T-helper 1 cell treated with Interleukin-12 subunit alpha and Interleukin-12 subunit beta and Interleukin-4 antibody, amounts not matched to agents 30 μg/mL and 1 μg/mL, for 36 hours (primary cell): ENCODE results near the gene GSTM1.

Experiments
- H3K27ac Mint-ChIP-seq: one replicate; pipeline ENCODE4 v1.8.0; 2021; ENCODE audit warnings: mild to moderate bottlenecking, mixed read lengths
- H3K27me3 Mint-ChIP-seq: one replicate; pipeline ENCODE4 v1.8.0; 2021; ENCODE audit warnings: low read depth, mixed read lengths
- H3K36me3 Mint-ChIP-seq: one replicate; pipeline ENCODE4 v1.8.0; 2021; ENCODE audit warnings: low read depth, mixed read lengths
- H3K4me1 Mint-ChIP-seq: one replicate; pipeline ENCODE4 v1.8.0; 2021; ENCODE audit warnings: low read depth, mixed read lengths
- H3K4me3 Mint-ChIP-seq: one replicate; pipeline ENCODE4 v1.8.0; 2021; ENCODE audit warnings: mild to moderate bottlenecking, moderate library complexity, mixed read lengths
- H3K9me3 Mint-ChIP-seq: one replicate; pipeline ENCODE4 v1.8.0; 2021; ENCODE audit warnings: mixed read lengths

GSTM1 gene

DNA sequence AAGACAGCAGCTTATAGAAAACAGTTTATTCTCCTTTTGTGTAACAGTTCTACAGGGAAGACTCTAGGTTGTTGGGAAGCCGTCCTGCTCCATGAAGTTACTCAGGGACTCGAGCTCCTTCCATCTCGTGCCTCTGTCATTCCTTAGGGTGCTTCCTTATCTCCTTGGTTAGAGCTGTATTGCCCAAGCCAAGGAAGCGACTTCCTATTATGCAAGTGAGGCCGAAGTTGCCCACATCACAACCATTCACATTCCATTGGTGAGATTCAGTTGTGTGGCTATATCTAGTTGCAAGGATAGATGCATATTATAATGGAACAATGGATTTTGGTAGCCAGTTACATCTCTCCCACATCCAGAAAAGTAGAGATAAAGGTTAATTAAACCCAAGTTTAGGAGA, 33.4 kb downstream of the GSTM1 start:
- no peaks in the 10 kb centered on the region for H3K4me1 Mint-ChIP-seq
- peaks cover 18% of the 10 kb centered on the region for H3K27me3 Mint-ChIP-seq
- no peak overlapping the region for H3K27ac Mint-ChIP-seq
- H3K4me3 Mint-ChIP-seq: no peak overlapping the region
- no peaks in the 10 kb centered on the region for H3K36me3 Mint-ChIP-seq
- no peaks in the 10 kb centered on the region for H3K9me3 Mint-ChIP-seq

DNA sequence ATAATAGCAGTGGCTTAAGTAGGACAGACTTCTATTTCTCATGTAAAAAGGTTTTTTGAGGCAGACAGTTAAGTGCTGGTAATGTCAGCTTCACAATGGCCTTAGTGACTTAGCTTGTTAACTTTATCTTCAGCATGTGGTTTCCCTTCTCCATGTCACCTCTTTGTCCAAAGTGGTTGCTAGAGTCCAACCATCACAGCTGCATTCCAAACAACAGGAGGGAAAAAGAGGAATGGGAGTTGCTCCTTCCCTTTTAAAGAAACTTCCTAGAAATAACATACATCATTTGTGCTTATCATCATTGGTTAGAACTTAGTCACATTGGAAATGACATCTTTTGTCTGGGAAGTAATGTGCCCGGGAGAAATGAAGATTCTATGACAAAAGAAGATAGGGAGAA, 34.4 kb downstream of the GSTM1 start:
- Mint-ChIP-seq H3K27me3 (peaks cover 18% of the 10 kb centered on the region), H3K4me3 (no peak overlapping the region), H3K4me1 (no peaks in the 10 kb centered on the region), H3K36me3 (no peaks in the 10 kb centered on the region), H3K9me3 (no peaks in the 10 kb centered on the region), H3K27ac (no peak overlapping the region)

DNA sequence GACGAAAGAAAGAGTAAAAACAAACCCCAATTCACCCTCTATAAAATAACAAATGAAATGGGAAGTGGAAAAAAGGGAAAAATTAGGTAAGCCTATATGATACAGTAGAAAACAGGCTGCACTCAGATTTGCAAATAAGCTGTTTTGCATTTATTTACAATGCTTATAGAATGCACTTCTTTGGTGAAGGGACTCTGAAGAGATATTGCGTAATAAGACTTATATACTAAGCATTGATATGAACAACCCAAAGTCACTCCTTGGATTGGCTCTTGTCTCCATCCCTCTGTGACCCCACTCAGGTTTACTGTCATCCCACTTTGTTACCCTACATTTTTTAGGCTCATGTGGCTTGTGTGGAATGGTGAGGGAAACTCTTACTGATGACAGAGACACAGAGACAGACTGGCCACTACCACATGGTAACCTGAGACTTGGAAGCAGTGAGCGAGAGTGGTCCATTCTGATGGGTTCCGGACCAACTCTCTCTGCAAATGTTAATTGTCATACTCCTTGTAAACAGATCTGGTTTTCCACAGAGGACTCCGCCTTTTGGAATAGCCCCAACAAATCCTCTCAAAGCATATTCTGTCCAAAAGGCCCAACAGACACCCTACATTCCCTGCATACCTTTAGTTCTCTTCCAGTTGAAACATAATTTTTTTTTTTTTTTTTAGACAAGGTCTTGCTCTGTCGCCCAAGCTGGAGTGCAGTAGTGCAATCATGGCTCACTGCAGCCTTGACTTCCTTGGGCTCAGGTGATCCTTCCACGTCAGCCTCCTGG, 35.5 kb downstream of the GSTM1 start:
- no peaks in the 10 kb centered on the region for H3K4me1 Mint-ChIP-seq
- no peaks in the 10 kb centered on the region for H3K9me3 Mint-ChIP-seq
- no peaks in the 10 kb centered on the region for H3K36me3 Mint-ChIP-seq
- no peak overlapping the region for H3K27ac Mint-ChIP-seq
- H3K4me3 Mint-ChIP-seq: no peak overlapping the region
- peaks cover 18% of the 10 kb centered on the region for H3K27me3 Mint-ChIP-seq

DNA sequence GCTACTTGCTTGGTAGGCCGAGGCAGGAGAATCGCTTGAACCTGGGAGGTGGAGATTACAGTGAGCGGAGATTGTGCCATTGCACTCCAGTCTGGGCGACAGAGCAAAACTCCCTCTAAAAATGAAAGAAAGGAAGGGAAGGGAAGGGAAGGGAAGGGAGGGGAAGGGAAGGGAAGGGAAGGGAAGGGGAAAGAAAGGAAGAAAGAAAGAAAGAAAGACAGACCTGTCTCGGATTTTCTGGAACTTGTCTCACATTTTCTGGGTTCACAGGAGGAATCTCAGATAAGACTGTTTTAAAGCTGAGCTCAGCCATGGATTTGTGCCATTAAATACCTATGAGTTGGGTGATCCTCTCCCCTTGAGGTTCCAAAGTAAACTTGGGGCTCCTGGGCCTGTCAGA, 37.3 kb downstream of the GSTM1 start:
- no peaks in the 10 kb centered on the region for H3K9me3 Mint-ChIP-seq

DNA sequence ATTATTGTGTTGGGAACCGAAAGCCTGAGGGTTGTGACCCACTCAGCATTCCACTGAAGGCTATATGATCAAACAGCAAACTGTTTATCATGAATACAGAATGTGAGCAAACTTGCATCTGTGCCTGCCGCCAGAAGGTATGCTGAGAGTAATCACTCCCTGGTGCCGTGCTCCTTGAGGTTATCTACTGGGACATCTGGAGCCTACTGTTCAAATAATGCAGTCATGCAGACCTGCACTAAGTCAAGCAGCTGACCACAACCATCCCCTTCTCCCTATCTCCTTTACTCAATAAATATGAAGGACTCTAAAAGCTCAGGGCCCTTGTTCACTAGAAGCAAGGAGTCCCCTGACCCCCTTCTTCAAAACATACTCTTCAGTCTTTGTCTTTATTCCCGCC, 37.9 kb downstream of the GSTM1 start:
- H3K27me3 Mint-ChIP-seq: peaks cover 19% of the 10 kb centered on the region
- no peak overlapping the region for H3K27ac Mint-ChIP-seq

More for the DNA sequence above, 37.3 kb downstream of the GSTM1 start:
- Mint-ChIP-seq H3K4me3 (no peak overlapping the region), H3K27ac (no peak overlapping the region), H3K27me3 (peaks cover 22% of the 10 kb centered on the region), H3K36me3 (no peaks in the 10 kb centered on the region), H3K4me1 (no peaks in the 10 kb centered on the region)

DNA sequence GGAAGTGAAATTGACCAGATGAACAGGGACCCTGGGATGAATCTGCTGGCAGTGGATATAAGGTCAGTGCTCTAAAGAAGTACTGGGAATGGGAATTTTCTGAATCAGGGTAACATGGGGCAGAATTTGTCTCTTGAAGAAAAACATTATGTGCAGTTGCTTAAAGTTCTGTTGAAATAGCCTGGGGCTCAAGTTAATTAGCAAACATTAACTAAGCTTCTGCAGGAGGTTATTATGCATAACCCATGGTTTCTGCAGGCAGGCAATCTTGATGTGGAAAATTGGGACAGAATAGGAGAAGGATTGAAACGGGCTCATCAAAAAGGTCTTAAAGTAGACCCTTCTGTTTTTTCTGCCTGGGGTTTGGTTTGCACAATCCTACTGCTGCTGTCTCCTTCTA, 38.4 kb downstream of the GSTM1 start:
- Mint-ChIP-seq H3K4me3 (no peak overlapping the region), H3K27me3 (peaks cover 19% of the 10 kb centered on the region)

More for the DNA sequence above, 37.9 kb downstream of the GSTM1 start:
- Mint-ChIP-seq H3K9me3 (no peaks in the 10 kb centered on the region), H3K4me3 (no peak overlapping the region), H3K36me3 (no peaks in the 10 kb centered on the region), H3K4me1 (no peaks in the 10 kb centered on the region)

DNA sequence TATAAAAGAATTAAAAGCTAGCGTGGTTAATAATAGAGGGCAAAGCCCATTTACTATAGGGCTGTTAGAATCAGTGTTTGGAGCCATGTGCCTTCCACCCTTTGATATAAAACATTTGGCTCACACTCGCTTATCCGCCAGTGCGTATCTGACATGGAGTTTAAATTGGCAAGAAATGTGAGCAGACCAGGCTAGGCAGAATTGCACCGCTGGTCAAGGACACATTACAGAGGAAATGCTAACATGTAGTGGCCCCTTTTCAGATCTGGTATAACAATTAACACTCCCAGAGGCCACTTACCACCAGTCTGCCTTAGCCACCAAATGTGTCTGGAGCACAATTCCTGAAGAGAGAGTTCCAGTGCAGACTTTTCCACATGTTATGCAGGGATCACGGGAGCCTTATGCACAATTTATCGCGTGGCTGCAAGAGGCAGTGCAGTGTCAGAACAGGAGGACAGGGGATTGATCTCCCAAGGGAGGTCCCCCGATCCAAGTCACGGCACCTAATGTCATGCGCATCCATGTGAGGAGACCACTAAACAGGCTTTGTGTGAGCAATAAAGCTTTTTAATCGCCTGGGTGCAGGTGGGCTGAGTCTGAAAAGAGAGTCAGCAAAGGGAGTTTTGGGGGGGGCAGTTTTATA, 39.2 kb downstream of the GSTM1 start:
- H3K4me1 Mint-ChIP-seq: no peaks in the 10 kb centered on the region
- H3K27ac Mint-ChIP-seq: no peak overlapping the region
- H3K4me3 Mint-ChIP-seq: no peak overlapping the region
- H3K27me3 Mint-ChIP-seq: peaks cover 25% of the 10 kb centered on the region
- no peaks in the 10 kb centered on the region for H3K9me3 Mint-ChIP-seq
- H3K36me3 Mint-ChIP-seq: no peaks in the 10 kb centered on the region

More for the DNA sequence above, 38.4 kb downstream of the GSTM1 start:
- no peaks in the 10 kb centered on the region for H3K4me1 Mint-ChIP-seq
- no peaks in the 10 kb centered on the region for H3K9me3 Mint-ChIP-seq
- no peaks in the 10 kb centered on the region for H3K36me3 Mint-ChIP-seq
- no peak overlapping the region for H3K27ac Mint-ChIP-seq

DNA sequence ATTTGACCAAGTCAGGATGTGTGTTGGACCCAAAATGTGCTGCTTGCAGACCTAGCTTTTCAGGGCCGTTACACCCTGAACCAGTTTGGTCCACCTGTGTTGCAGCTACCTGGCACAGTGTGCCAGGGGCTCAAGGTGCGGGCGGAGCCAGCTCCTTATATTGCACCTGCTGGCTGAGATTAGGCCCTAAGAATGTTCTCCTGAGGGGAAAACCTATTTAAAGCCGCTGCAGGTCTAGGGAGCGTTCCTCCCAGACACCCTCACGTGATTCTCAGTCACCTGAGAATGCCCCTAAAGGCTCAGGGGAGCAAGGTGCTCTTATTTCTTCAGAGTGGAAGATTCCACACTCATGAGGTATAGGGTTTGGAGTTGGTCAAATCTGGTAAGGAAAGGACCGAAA, 41.3 kb downstream of the GSTM1 start:
- Mint-ChIP-seq H3K4me3 (no peak overlapping the region), H3K4me1 (no peaks in the 10 kb centered on the region), H3K27me3 (peaks cover 23% of the 10 kb centered on the region), H3K36me3 (no peaks in the 10 kb centered on the region), H3K27ac (no peak overlapping the region), H3K9me3 (no peaks in the 10 kb centered on the region)

DNA sequence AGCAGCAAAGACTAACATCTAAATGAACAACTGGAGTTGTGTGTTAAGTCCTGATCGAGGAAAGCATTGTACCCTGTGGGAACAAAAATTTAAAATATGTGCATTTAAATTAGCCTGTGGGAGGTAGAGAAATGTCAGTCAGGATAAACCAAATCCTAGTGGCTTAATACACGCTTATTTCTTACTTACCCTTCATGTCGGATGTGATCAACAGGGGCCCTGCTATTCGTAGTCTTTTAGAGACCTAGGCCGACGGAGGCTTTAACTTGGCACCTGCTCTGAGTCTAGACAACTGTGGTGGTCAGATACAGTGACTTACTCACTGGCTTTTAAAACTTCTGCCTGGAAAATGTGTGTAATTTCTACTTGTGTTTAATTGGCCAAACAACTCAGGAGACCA, 43.0 kb downstream of the GSTM1 start:
- no peak overlapping the region for H3K27ac Mint-ChIP-seq

DNA sequence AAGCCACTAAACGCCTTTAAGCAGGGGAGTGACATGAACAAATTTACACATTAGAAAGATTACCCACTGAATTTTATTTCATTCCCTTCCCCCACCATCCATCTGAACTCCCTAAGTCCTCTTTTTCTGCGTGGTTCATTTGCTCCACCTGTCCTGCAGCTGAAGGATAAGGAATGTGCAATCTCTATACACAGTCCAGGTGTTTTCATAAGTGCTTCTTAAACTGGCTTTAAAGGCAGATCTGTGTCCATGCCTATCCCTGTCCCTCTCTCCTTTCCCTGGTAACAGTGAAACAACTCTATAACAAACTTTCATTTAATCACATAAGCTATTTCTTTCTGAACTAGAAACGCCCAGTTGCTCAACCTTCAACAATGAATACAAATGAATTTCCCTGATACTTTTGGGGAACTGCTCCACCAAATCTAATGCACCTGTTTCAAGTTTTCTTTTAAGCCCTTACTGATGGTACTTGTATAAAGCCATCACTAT, 44.8 kb downstream of the GSTM1 start:
- Mint-ChIP-seq H3K9me3 (no peaks in the 10 kb centered on the region), H3K27me3 (peaks cover 21% of the 10 kb centered on the region), H3K36me3 (no peaks in the 10 kb centered on the region), H3K4me1 (no peaks in the 10 kb centered on the region), H3K4me3 (no peak overlapping the region), H3K27ac (no peak overlapping the region)

More for the DNA sequence above, 43.0 kb downstream of the GSTM1 start:
- Mint-ChIP-seq H3K4me1 (no peaks in the 10 kb centered on the region), H3K27me3 (peaks cover 21% of the 10 kb centered on the region), H3K4me3 (no peak overlapping the region), H3K9me3 (no peaks in the 10 kb centered on the region), H3K36me3 (no peaks in the 10 kb centered on the region)

DNA sequence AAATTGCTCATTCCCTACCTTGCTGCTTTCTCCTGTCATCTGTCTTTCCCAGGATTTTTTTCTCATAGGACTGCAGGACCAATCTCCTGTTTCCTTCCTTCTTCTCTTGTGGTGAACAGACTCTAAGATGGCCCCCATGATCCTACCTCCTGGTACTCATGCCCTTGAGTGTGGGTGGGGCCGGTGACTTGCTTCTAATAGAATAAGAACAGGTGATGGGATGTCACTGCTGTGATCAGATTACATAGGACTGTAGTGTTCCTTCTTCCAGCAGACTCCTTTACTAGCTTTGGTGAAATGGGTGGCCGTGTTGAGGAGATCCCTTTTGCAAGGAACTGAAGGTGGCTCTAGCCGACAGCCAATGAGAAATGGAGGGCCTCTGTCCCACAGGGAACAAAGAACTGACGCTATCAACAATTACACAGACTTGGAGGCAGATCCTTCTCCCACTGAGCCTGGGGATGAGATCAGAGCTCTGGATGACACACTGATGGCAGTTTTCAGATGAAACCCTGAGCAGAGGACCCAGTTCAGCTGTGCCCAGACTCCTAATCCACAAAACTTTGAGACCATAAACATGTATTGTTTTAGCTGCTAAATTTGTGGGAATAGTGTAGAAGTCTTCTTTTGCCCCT, 45.7 kb downstream of the GSTM1 start:
- Mint-ChIP-seq H3K4me1 (no peaks in the 10 kb centered on the region), H3K9me3 (no peaks in the 10 kb centered on the region), H3K27me3 (peaks cover 24% of the 10 kb centered on the region), H3K4me3 (no peak overlapping the region), H3K27ac (no peak overlapping the region), H3K36me3 (peaks cover 2% of the 10 kb centered on the region)

DNA sequence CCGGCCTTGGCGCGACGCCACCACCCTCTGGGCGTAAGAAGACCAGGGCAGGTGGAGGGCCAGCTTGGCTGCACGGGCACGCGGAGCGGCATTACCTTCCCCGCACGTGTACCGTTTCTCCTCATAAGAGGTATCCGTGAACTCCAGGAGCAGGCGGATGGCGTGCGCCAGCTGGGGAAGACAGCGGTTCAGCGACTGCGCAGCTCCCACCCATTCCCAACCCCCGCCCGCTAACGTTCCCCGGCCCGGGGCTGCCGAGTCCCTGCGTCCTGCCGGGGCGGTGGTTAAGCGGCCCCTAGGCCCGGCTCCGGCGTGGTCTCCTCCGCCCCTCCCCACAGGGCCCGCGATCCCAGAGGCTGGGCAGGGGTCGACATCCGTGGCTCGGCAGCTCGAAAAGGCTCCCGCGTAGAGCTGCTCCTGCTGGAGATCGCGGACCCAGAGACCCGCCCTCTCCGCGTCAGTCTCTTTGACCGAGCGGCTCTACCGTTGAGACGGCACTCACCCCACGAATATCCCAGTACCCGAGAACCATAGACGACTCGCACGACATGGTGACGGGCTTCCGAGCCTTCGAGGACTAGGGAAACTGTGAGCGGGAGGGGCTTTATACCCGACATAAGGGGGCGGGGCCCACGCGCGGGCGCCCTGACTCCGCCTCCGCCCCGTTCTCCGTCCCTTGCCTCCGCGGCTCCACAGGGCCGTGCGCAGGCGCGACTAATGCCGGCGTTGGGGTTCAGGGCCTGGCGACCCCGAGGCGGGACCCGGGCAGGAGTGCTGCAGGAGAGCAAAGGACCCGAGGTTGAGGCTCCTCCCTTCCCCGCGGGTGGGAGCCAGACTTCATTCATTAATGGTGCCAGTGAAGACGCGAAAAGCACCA, 52.4 kb downstream of the GSTM1 start:
- H3K4me3 Mint-ChIP-seq: peak overlapping the region; percentile 79
- H3K27ac Mint-ChIP-seq: peak overlapping the region; percentile 59
- peaks cover 10% of the 10 kb centered on the region for H3K4me1 Mint-ChIP-seq
- no peaks in the 10 kb centered on the region for H3K9me3 Mint-ChIP-seq
- H3K36me3 Mint-ChIP-seq: peaks cover 2% of the 10 kb centered on the region
- peaks cover 38% of the 10 kb centered on the region for H3K27me3 Mint-ChIP-seq

DNA sequence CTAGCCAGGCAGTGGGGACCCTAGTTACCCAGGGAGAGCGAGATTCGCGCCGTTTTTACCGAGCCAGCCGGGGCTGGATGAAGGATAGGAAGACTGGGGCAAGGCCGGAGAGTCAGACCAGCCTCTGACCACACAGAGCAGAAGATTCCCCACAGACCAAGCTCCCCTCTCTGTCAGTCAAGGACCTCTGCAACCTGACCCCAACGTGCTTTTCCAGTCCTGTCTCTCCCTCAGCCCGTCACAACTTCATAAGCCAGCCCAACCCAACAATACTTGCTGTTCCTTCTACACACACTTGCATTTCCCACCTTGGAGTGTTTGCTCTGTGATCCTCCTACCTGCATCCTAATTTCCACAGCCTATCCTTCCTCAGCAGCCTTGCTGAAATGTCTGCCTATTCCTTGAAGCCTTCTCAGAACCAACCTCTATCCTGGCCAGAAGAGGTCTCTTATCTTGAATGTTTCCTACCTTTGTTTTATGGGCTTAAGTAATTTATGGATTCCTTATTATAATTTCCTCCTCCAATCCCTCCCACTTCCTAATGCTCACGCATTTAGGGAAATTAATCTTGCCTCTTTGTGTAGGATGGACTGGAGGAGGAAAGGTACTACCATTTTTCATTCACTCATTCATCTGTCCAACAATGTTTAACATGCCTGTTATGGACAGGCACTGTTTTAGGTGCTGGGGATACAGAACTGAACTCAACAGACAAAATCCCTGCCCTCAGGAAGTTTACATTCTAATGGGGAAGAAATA, 53.2 kb downstream of the GSTM1 start, which contains the start of gene GSTM3:
Gene GSTM3 (minus strand): TSS at position 424 of the 759 bp plus-strand sequence. CDS start 751 bp downstream, outside the sequence.
- Mint-ChIP-seq H3K4me1 (peaks cover 10% of the 10 kb centered on the region), H3K27ac (peak within 1 kb of the TSS; percentile 59), H3K27me3 (peaks cover 42% of the 10 kb centered on the region), H3K9me3 (no peaks in the 10 kb centered on the region), H3K4me3 (peak within 1 kb of the TSS; percentile 79), H3K36me3 (peaks cover 2% of the 10 kb centered on the region)
